Spleen (tissue), 11 donors: ENCODE measurements around the gene TRIM54. TPM values are rescaled to one million over a fixed set of nuclear protein-coding genes. Genes with fewer than 3 reads are reported as not detected.

Source experiments
- DNase-seq: peaks from one replicate; pipeline ENCODE4 v3.0.0-alpha.2; 2020
- H3K27ac ChIP-seq, 8 donors: fragments of 200-600 bp; sonication (generic) in 7 of 8; 1 replicate in 4 of 8; 2 replicates in 4 of 8; pipeline versions ENCODE4 v1.5.0 to v1.8.0; 2016 to 2021; ENCODE audit warnings: inconsistent platforms in 4 of 8, mild to moderate bottlenecking in 4 of 8, moderate library complexity in 1 of 8
- H3K27me3 ChIP-seq, 7 donors: fragments of 200-600 bp; sonication (generic) in 6 of 7; replicated peaks in 1 of 7; 1 replicate in 4 of 7; 2 replicates in 3 of 7; pipeline versions ENCODE4 v1.5.0 to v1.8.0; 2016 to 2021; ENCODE audit warnings: inconsistent platforms in 3 of 7, mild to moderate bottlenecking in 1 of 7
- H3K36me3 ChIP-seq, 6 donors: fragments of 200-600 bp; sonication (generic) in 5 of 6; 1 replicate in 4 of 6; 2 replicates in 2 of 6; pipeline versions ENCODE4 v1.5.0 to v1.8.0; 2016 to 2021; ENCODE audit warnings: inconsistent platforms in 2 of 6
- H3K4me1 ChIP-seq, 6 donors: fragments of 200-600 bp; sonication (generic) in 5 of 6; 1 replicate in 3 of 6; 2 replicates in 3 of 6; pipeline versions ENCODE4 v1.5.0 to v1.8.0; 2016 to 2021; ENCODE audit warnings: inconsistent platforms in 3 of 6
- H3K4me3 ChIP-seq, 8 donors: fragments of 200-600 bp; sonication (generic) in 7 of 8; 1 replicate in 4 of 8; 2 replicates in 4 of 8; pipeline versions ENCODE4 v1.5.0 to v1.8.0; 2016 to 2021; ENCODE audit warnings: inconsistent platforms in 4 of 8, mild to moderate bottlenecking in 4 of 8, moderate library complexity in 2 of 8
- H3K9me3 ChIP-seq, 8 donors: fragments of 200-600 bp; sonication (generic) in 7 of 8; 1 replicate in 4 of 8; 2 replicates in 4 of 8; pipeline versions ENCODE4 v1.5.0 to v1.8.0; 2016 to 2021; ENCODE audit warnings: inconsistent platforms in 4 of 8
- CTCF ChIP-seq, 11 experiments: fragments of 200-600 bp in 7 of 11; fragments of 450-650 bp in 4 of 11; sonication (generic) in 4 of 11; IDR thresholded peaks in 8 of 11; conservative IDR thresholded peaks in 3 of 11; 1 replicate in 7 of 11; 2 replicates in 4 of 11; pipeline versions ENCODE4 v1.4.0 to v1.8.0; 2016 to 2021; ENCODE audit warnings: antibody characterized with exemption in 11 of 11, inconsistent platforms in 4 of 11, mild to moderate bottlenecking in 1 of 11
- POLR2A ChIP-seq, 3 donors: fragments of 450-650 bp; IDR thresholded peaks; one replicate each; pipeline ENCODE4 v1.5.1; 2017; ENCODE audit warnings: antibody characterized with exemption in 3 of 3, mild to moderate bottlenecking in 1 of 3
- POLR2AphosphoS5 ChIP-seq, 3 donors: sonication (generic); formaldehyde crosslinking; IDR thresholded peaks; one replicate each; pipeline ENCODE4 v1.5.1; 2017; ENCODE audit warnings: antibody characterized with exemption in 3 of 3
- WGBS, 5 donors: extraction: QIAGEN DNeasy Blood & Tissue Kit in 3 of 5; methylation state at CpG; one replicate each; pipeline versions ENCODE4 v1.1.5 to v1.1.7; 2013 to 2018; 5-methylcytosine and 5-hydroxymethylcytosine counted together
- intact Hi-C: fragments of 100-400 bp; cut with DNase I; formaldehyde crosslinking; loops from one replicate; pipeline ENCODE4 v1.15.0; 2023; ENCODE audit warnings: low total_unique reads
- polyA plus RNA-seq, 3 donors: library from polyadenylated mRNA; stranded (reverse); fragments of 200-250 nt; gene quantifications; one replicate each; pipeline ENCODE4 v1.2.1, GENCODE V29; 2013
- total RNA-seq, 7 donors: library from RNA; depleted of rRNA in 3 of 7; stranded (reverse); fragments of >200 nt in 3 of 7; fragmentation: NEBNext Ultra II Directional in 4 of 7; extraction: Animal tissue kit (Norgen Biotek cat#: 25700) in 4 of 7; gene quantifications; one replicate each; pipeline versions ENCODE4 v1.1.0 to v1.2.1, GENCODE V29; 2016 to 2021
- donor health status: healthy with polysubstance abuse.
- donor health status: DM: no; HTN: no; CAD: no; lungs with moderate emphysema.
- donor health status: DM: no; HTN: no; CAD: no.
- donor health status: Bipolar disorder and iron deficiency.
- donor health status: healthy.
- donor health status: DM: no; HTN: no; CAD: no.
- donor health status: DM: yes; HTN: yes; CAD: no.

Gene TRIM54
- total and polyA plus RNA-seq, 10 donors: 0.22 to 3.1 (median 0.49) TPM; not detected in 1

- H3K9me3 ChIP-seq: no peaks in the 10 kb centered on the region
- no peak for DNase-seq
- WGBS, 5 donors: 51 to 63% (median 56%) methylated on average over 11 of the region's 11 CpGs
- H3K4me3 ChIP-seq: peak overlapping the region in 2 of 8 donors; percentile 55 to 83
- no peak for TF ChIP-seq POLR2AphosphoS5 (IDR thresholded peaks at IDR 0.05)
- H3K27me3 ChIP-seq: peaks cover 3 to 100% (median 55%) of the 10 kb centered on the region in 7 donors
- H3K4me1 ChIP-seq: peaks cover 28 to 43% (median 40%) of the 10 kb centered on the region in 6 donors
- no peaks in the 10 kb centered on the region for H3K36me3 ChIP-seq
- intact Hi-C loops: no loop called here
- no peak overlapping the region for H3K27ac ChIP-seq
Measured at GRCh38 chr2:27261241-27261925, 20.8 kb upstream of the TRIM54 start.

GRCh38 chr2:27261926-27262298 is 20.3 kb upstream of the TRIM54 start:
- no peak overlapping the region for H3K27ac ChIP-seq
- TF ChIP-seq POLR2AphosphoS5 (IDR thresholded peaks at IDR 0.05): no peak
- TF ChIP-seq CTCF (IDR thresholded peaks at IDR 0.05 in 8 of 11, conservative IDR thresholded peaks at IDR 0.05 in 3 of 11): no peak
- TF ChIP-seq POLR2A (IDR thresholded peaks at IDR 0.05): no peak
- H3K9me3 ChIP-seq: no peaks in the 10 kb centered on the region
- DNase-seq: no peak
- peaks cover 28 to 43% (median 40%) of the 10 kb centered on the region in 6 donors for H3K4me1 ChIP-seq
- peaks cover 3 to 100% (median 55%) of the 10 kb centered on the region in 7 donors for H3K27me3 ChIP-seq
- intact Hi-C loops: no loop called here
- H3K36me3 ChIP-seq: no peaks in the 10 kb centered on the region
- 3 to 8% (median 4%) methylated on average over 13 to 40 of the region's 40 CpGs for WGBS, 5 donors
- H3K4me3 ChIP-seq: peak overlapping the region in 7 of 8 donors; percentile 45 to 83 (median 63)

- peak; percentile 84 for DNase-seq
Measured at GRCh38 chr2:27262379-27263286, 19.6 kb upstream of the TRIM54 start, which contains the start of gene SLC30A3. SLC30A3 (minus strand) TSS chr2:27263047; CDS start chr2:27262906, 141 bp downstream.

More at GRCh38 chr2:27262379-27263286, 19.6 kb upstream of the TRIM54 start, which contains the start of gene SLC30A3:
- Histone ChIP-seq H3K4me3 (peak within 1 kb of the TSS; percentile 45 to 83 (median 59)), H3K27ac (no peak within 1 kb of the TSS), H3K9me3 (no peaks in the 10 kb centered on the region), H3K27me3 (peaks cover 3 to 100% (median 55%) of the 10 kb centered on the region in 7 donors), H3K4me1 (peaks cover 28 to 43% (median 40%) of the 10 kb centered on the region in 6 donors), H3K36me3 (no peaks in the 10 kb centered on the region)
- 1 to 2% (median 1%) methylated on average over 60 to 96 of the region's 96 CpGs for WGBS, 5 donors
- TF ChIP-seq CTCF (IDR thresholded peaks at IDR 0.05 in 8 of 11, conservative IDR thresholded peaks at IDR 0.05 in 3 of 11) (no peak), POLR2A (IDR thresholded peaks at IDR 0.05) (no peak), POLR2AphosphoS5 (IDR thresholded peaks at IDR 0.05) (peak in 2 of 3 donors; percentile 6 to 42)
- intact Hi-C loops: no loop called here
